H1 (cell line): ENCODE measurements around the gene RPS27. TPM values are rescaled to one million over a fixed set of nuclear protein-coding genes. Genes with fewer than 3 reads are reported as not detected.

ENCODE experiments used
- CTCF ChIA-PET: fragments of 300-600 bp; sonication (Branson Sonifier 250); formaldehyde crosslinking; loops from one replicate; lab custom pipeline; 2021; ENCODE audit not compliant: partially characterized antibody; lab: Charles Lee
- POLR2A ChIA-PET: fragments of 300-600 bp; sonication (Branson Sonifier 250); formaldehyde crosslinking; loops from one replicate; lab custom pipeline; 2021; ENCODE audit warnings: inconsistent platforms; ENCODE audit not compliant: partially characterized antibody; lab: Charles Lee
- DNase-seq, 2 experiments: peaks; one replicate each; pipeline versions ENCODE4 v3.0.0 to v3.0.0-alpha.2; 2010 to 2022; ENCODE audit warnings: low spot score in 2 of 2, low read depth in 1 of 2, mixed read lengths in 1 of 2
- FAIRE-seq: peaks from 2 replicates; lab custom pipeline; 2011; peaks lifted over from hg19 to GRCh38; lab: Jason Lieb, UNC
- H2AFZ ChIP-seq: 2 replicates; pipeline ENCODE4 v1.8.1; 2012; ENCODE audit warnings: low read length, inconsistent platforms
- H2AK5ac ChIP-seq: 2 replicates; pipeline ENCODE4 v1.6.1; 2013; ENCODE audit warnings: low read depth, low read length
- H2BK120ac ChIP-seq: replicated peaks from 2 replicates; pipeline ENCODE3; 2013; ENCODE audit warnings: low read depth, low read length, inconsistent platforms
- H2BK12ac ChIP-seq: 2 replicates; pipeline ENCODE4 v1.6.1; 2013; ENCODE audit warnings: low read depth, low read length
- H2BK15ac ChIP-seq: 2 replicates; pipeline ENCODE4 v1.6.1; 2013; ENCODE audit warnings: low read length
- H2BK20ac ChIP-seq: 2 replicates; pipeline ENCODE4 v1.6.1; 2013; ENCODE audit warnings: low read length
- H2BK5ac ChIP-seq: 2 replicates; pipeline ENCODE4 v1.6.1; 2013; ENCODE audit warnings: low read depth, low read length
- H3K14ac ChIP-seq: 2 replicates; pipeline ENCODE4 v1.6.1; 2013; ENCODE audit warnings: inconsistent platforms; ENCODE audit not compliant: insufficient read length
- H3K18ac ChIP-seq: 2 replicates; pipeline ENCODE4 v1.6.1; 2013; ENCODE audit warnings: low read length; ENCODE audit errors: extremely low read depth
- H3K23ac ChIP-seq: 2 replicates; pipeline ENCODE4 v1.6.1; 2013; ENCODE audit warnings: inconsistent platforms; ENCODE audit not compliant: insufficient read length
- H3K23me2 ChIP-seq: 2 replicates; pipeline ENCODE4 v1.6.1; 2013; ENCODE audit warnings: low read depth, low read length
- H3K27ac ChIP-seq: 2 replicates; pipeline ENCODE4 v1.6.1; 2011; ENCODE audit warnings: low read depth, low read length, inconsistent platforms
- H3K27me3 ChIP-seq, 4 experiments: replicated peaks in 1 of 4; 1 replicate in 1 of 4; 2 replicates in 3 of 4; pipeline versions ENCODE4 v1.6.1 to v1.8.1; 2011 to 2013; ENCODE audit warnings: low read length in 3 of 4, mild to moderate bottlenecking in 3 of 4, inconsistent platforms in 2 of 4, mixed read lengths in 2 of 4, moderate library complexity in 1 of 4; ENCODE audit not compliant: control insufficient read depth in 3 of 4, insufficient read depth in 3 of 4; ENCODE audit errors: extremely low read depth in 1 of 4
- H3K36me3 ChIP-seq, 4 experiments: 2 replicates each; pipeline versions ENCODE4 v1.6.1 to v1.8.1; 2011 to 2013; ENCODE audit warnings: mild to moderate bottlenecking in 4 of 4, low read length in 3 of 4, moderate library complexity in 2 of 4, control low read depth in 1 of 4, inconsistent platforms in 1 of 4; ENCODE audit not compliant: insufficient read depth in 4 of 4, control insufficient read depth in 2 of 4
- H3K4ac ChIP-seq: replicated peaks from 2 replicates; pipeline ENCODE3; 2013; ENCODE audit warnings: low read length, low read depth, mixed read lengths, inconsistent platforms; ENCODE audit not compliant: insufficient read length
- H3K4me1 ChIP-seq, 4 experiments: replicated peaks in 1 of 4; 1 replicate in 1 of 4; 2 replicates in 3 of 4; pipeline versions ENCODE4 v1.6.1 to v1.8.1; 2011 to 2013; ENCODE audit warnings: low read length in 3 of 4, inconsistent platforms in 2 of 4, mixed read lengths in 1 of 4; ENCODE audit not compliant: insufficient read depth in 4 of 4, control insufficient read depth in 3 of 4
- H3K4me2 ChIP-seq, 2 experiments: 2 replicates each; pipeline versions ENCODE4 v1.6.1 to v1.8.1; 2011 to 2013; ENCODE audit warnings: low read depth in 2 of 2, low read length in 2 of 2, control low read depth in 1 of 2, inconsistent platforms in 1 of 2, mild to moderate bottlenecking in 1 of 2; ENCODE audit not compliant: insufficient read depth in 1 of 2
- H3K4me3 ChIP-seq, 4 experiments: fragments of 200-600, 300-600 bp in 1 of 4; sonication (generic), shearing (Covaris generic), sonication (Bioruptor Twin) in 1 of 4; 2 replicates each; pipeline versions ENCODE4 v1.5.1 to v1.8.1; 2011 to 2016; ENCODE audit warnings: low read length in 4 of 4, low read depth in 3 of 4, control low read depth in 2 of 4, inconsistent platforms in 2 of 4, mild to moderate bottlenecking in 2 of 4, mixed read lengths in 1 of 4, moderate library complexity in 1 of 4; ENCODE audit not compliant: insufficient read depth in 2 of 4; ENCODE audit errors: extremely low read depth in 1 of 4
- H3K56ac ChIP-seq: replicated peaks from 2 replicates; pipeline ENCODE3; 2013; ENCODE audit warnings: low read depth, mild to moderate bottlenecking, mixed read lengths, low read length, inconsistent platforms; ENCODE audit not compliant: insufficient read length
- H3K79me1 ChIP-seq: 2 replicates; pipeline ENCODE4 v1.6.1; 2013; ENCODE audit warnings: low read depth, low read length, control low read depth
- H3K79me2 ChIP-seq, 2 experiments: 2 replicates each; pipeline versions ENCODE4 v1.6.1 to v1.8.1; 2012 to 2013; ENCODE audit warnings: low read length in 2 of 2, mild to moderate bottlenecking in 2 of 2, inconsistent platforms in 1 of 2; ENCODE audit not compliant: insufficient read depth in 2 of 2, control insufficient read depth in 1 of 2
- H3K9ac ChIP-seq, 4 experiments: replicated peaks in 1 of 4; 1 replicate in 1 of 4; 2 replicates in 3 of 4; pipeline versions ENCODE4 v1.6.1 to v1.8.1; 2011 to 2013; ENCODE audit warnings: low read depth in 3 of 4, low read length in 3 of 4, control low read depth in 2 of 4, mild to moderate bottlenecking in 2 of 4, moderate library complexity in 2 of 4, inconsistent platforms in 1 of 4; ENCODE audit errors: extremely low read depth in 1 of 4
- H3K9me3 ChIP-seq, 2 experiments: 2 replicates each; pipeline versions ENCODE4 v1.6.1 to v1.8.1; 2012 to 2013; ENCODE audit warnings: mild to moderate bottlenecking in 2 of 2, moderate library complexity in 2 of 2, control low read depth in 1 of 2, inconsistent platforms in 1 of 2, low read depth in 1 of 2, low read length in 1 of 2, mixed read lengths in 1 of 2; ENCODE audit not compliant: insufficient read depth in 2 of 2
- H4K20me1 ChIP-seq, 2 experiments: replicated peaks in 1 of 2; 2 replicates each; pipeline versions ENCODE3 to v1.8.1; 2011 to 2013; ENCODE audit warnings: inconsistent platforms in 2 of 2, low read length in 2 of 2, mild to moderate bottlenecking in 1 of 2; ENCODE audit not compliant: insufficient read depth in 2 of 2, control insufficient read depth in 1 of 2
- H4K5ac ChIP-seq: 2 replicates; pipeline ENCODE4 v1.6.1; 2013; ENCODE audit warnings: low read length, low read depth, mixed read lengths, inconsistent platforms; ENCODE audit not compliant: insufficient read length
- H4K8ac ChIP-seq: 2 replicates; pipeline ENCODE4 v1.8.0; 2013; ENCODE audit warnings: mild to moderate bottlenecking, moderate library complexity, low read length, inconsistent platforms; ENCODE audit not compliant: insufficient read depth; ENCODE audit errors: extremely low read depth
- H4K91ac ChIP-seq: replicated peaks from 2 replicates; pipeline ENCODE3; 2013; ENCODE audit warnings: low read length, mixed read lengths, inconsistent platforms; ENCODE audit not compliant: insufficient read length
- ASH2L ChIP-seq: fragments of 200-600, 300-600 bp; sonication (generic); IDR thresholded peaks from one replicate; pipeline ENCODE4 v1.7.1; 2017; ENCODE audit warnings: low read length
- CREB1 ChIP-seq: IDR thresholded peaks from 2 replicates; pipeline ENCODE4 v1.6.1; 2012; ENCODE audit warnings: inconsistent platforms
- POLR2AphosphoS5 ChIP-seq: IDR thresholded peaks from 2 replicates; pipeline ENCODE4 v1.6.1; 2011; ENCODE audit warnings: low read depth, low read length
- RFX5 ChIP-seq: IDR thresholded peaks from 2 replicates; pipeline ENCODE4 v1.6.1; 2011; ENCODE audit warnings: low read depth, low read length, improper control_type of control experiment, borderline replicate concordance
- SIX5 ChIP-seq: IDR thresholded peaks from 2 replicates; pipeline ENCODE4 v1.6.1; 2011; ENCODE audit warnings: mild to moderate bottlenecking, low read depth, low read length
- WGBS, 2 experiments: shearing (Covaris generic) in 1 of 2; methylation state at CpG; one replicate each; pipeline versions ENCODE4 v1.1.6 to v1.1.7; 2013 to 2015; ENCODE audit warnings: low lambda C conversion rate in 2 of 2, mixed read lengths in 2 of 2, inconsistent platforms in 1 of 2, low coverage in 1 of 2, missing lambda C conversion rate in 1 of 2; ENCODE audit not compliant: insufficient replicate concordance in 2 of 2, insufficient coverage in 1 of 2, insufficient read length in 1 of 2; ENCODE audit errors: extremely low coverage in 1 of 2, missing lambda C conversion rate in 1 of 2; 5-methylcytosine and 5-hydroxymethylcytosine counted together
- polyA plus RNA-seq, 7 experiments: library from polyadenylated mRNA; depleted of rRNA in 3 of 7; stranded (reverse) in 5 of 7; unstranded in 2 of 7; fragments of >200 nt in 5 of 7; fragments of 200-250 nt in 2 of 7; gene quantifications; 1 replicate in 5 of 7; 2 replicates in 1 of 7; 4 replicates in 1 of 7; pipeline versions ENCODE4 v1.2.1 to v1.2.3, GENCODE V29; 2011 to 2013; ENCODE audit warnings: missing spikeins in 2 of 7, mixed read lengths in 2 of 7
- total RNA-seq: library from RNA; stranded (reverse); fragmentation: NEBNext Ultra II Directional; extraction: Animal tissue kit (Norgen Biotek cat#: 25700); gene quantifications from 2 replicates; pipeline ENCODE4 v1.2.1, GENCODE V29; 2021
- TF ChIP-seq, protein P1 (sequence below): IDR thresholded peaks from 2 replicates; pipeline ENCODE4 v1.6.1; 2012; ENCODE audit warnings: inconsistent platforms

Gene RPS27
- total and polyA plus RNA-seq, 2 of the 8 experiments (the other 6 are each of a cell fraction or from before 2014, with no cell fraction given): 1,810 to 3,155 TPM

DNA sequence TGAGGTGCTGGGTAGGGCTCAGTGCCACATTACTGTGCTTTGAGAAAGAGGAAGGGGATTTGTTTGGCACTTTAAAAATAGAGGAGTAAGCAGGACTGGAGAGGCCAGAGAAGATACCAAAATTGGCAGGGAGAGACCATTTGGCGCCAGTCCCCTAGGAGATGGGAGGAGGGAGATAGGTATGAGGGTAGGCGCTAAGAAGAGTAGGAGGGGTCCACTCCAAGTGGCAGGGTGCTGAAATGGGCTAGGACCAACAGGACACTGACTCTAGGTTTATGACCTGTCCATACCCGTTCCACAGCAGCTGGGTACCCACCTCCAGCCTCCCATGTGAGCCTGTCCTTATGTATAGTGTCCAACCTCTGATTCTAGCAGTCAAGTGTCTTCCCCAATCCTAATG is 31.1 kb upstream of the RPS27 start:
- ChIA-PET CTCF (interaction anchor here (0.5 to 1.5 kb wide), 3 partner anchors 15 to 185 kb away, joined by 3 read pairs; no protein-coding TSS in a partner anchor), POLR2A (interaction anchor here (1.0 to 15.7 kb wide), 6 partner anchors 13 to 325 kb away, joined by 6 to 454 read pairs (median 42); partner anchors contain the start of genes CHTOP, CREB3L4, DENND4B and JTB)
- TF ChIP-seq SIX5 (0 out of 2 replicates have a peak, but pooled peaks have one; percentile 12), ASH2L (no peak), RFX5 (no peak), CREB1 (no peak), POLR2AphosphoS5 (peak; percentile 56)
- TF ChIP-seq, protein P1, sequence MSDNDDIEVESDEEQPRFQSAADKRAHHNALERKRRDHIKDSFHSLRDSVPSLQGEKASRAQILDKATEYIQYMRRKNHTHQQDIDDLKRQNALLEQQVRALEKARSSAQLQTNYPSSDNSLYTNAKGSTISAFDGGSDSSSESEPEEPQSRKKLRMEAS: no peak
- Histone ChIP-seq H4K5ac (no peak overlapping the region), H3K4me2 (peak overlapping the region in 1 of 2 experiments; percentile 89; a peak in 1 of 4 replicates), H3K79me1 (peaks cover 24% of the 10 kb centered on the region), H3K23ac (no peak overlapping the region), H3K4ac (no peak overlapping the region), H2BK12ac (no peak overlapping the region), H3K27ac (0 out of 2 replicates have a peak overlapping the region, but pooled peaks have one; percentile 3), H3K56ac (no peak overlapping the region), H2BK20ac (no peak overlapping the region), H3K4me3 (no peak overlapping the region), H2AFZ (no peak overlapping the region), H2BK120ac (no peak overlapping the region), H3K18ac (no peak overlapping the region), H3K9me3 (no peaks in the 10 kb centered on the region), H2BK15ac (no peak overlapping the region), H4K20me1 (peaks cover 9 to 10% of the 10 kb centered on the region in 2 experiments), H3K23me2 (peaks cover 28% of the 10 kb centered on the region), H2BK5ac (0 out of 2 replicates have a peak overlapping the region, but pooled peaks have one; percentile 29), H4K8ac (no peak overlapping the region), H3K4me1 (peaks cover 6 to 20% (median 12%) of the 10 kb centered on the region in 4 experiments), H3K27me3 (no peaks in the 10 kb centered on the region), H3K79me2 (peaks cover 36 to 61% of the 10 kb centered on the region in 2 experiments), H3K9ac (no peak overlapping the region), H4K91ac (no peak overlapping the region), H2AK5ac (no peak overlapping the region), H3K14ac (no peak overlapping the region), H3K36me3 (peaks cover 11 to 26% (median 19%) of the 10 kb centered on the region in 4 experiments)
- no peak for FAIRE-seq
- WGBS, 2 experiments: 82% methylated on average over 3 of the region's 3 CpGs; no CpG with 5 or more reads in 1 of the 2 experiments
- DNase-seq: no peak
